Neutrophil (primary cell): Measurements from ENCODE around the gene FBXO45.
"Not testable (repeated sequence)": the region's sequence is repeated elsewhere in the genome, so short reads cannot be mapped to it uniquely, and the experiment has no call there.

Experiments used
- H3K27ac ChIP-seq: fragments of 200-600 bp; sonication (generic); 2 replicates; pipeline ENCODE4 v1.5.1; 2016; ENCODE audit warnings: mild to moderate bottlenecking, moderate library complexity
- H3K27me3 ChIP-seq: fragments of 200-600 bp; sonication (generic); 2 replicates; pipeline ENCODE4 v1.6.0; 2016; ENCODE audit warnings: mild to moderate bottlenecking
- H3K36me3 ChIP-seq: fragments of 200-600 bp; sonication (generic); 2 replicates; pipeline ENCODE4 v1.5.1; 2017
- H3K4me1 ChIP-seq, 2 experiments: fragments of 200-600 bp in 1 of 2; sonication (generic) in 1 of 2; 1 replicate in 1 of 2; 2 replicates in 1 of 2; pipeline versions ENCODE4 v1.5.1 to v1.6.1; 2013 to 2016; ENCODE audit warnings: low read depth in 1 of 2, low read length in 1 of 2, mild to moderate bottlenecking in 1 of 2, moderate library complexity in 1 of 2; ENCODE audit not compliant: control insufficient read depth in 1 of 2, insufficient read depth in 1 of 2
- H3K4me3 ChIP-seq, 2 experiments: fragments of 200-600 bp in 1 of 2; sonication (generic) in 1 of 2; 1 replicate in 1 of 2; 2 replicates in 1 of 2; pipeline ENCODE4 v1.5.1; 2013 to 2016; ENCODE audit warnings: low read depth in 1 of 2, low read length in 1 of 2, mild to moderate bottlenecking in 1 of 2, moderate library complexity in 1 of 2
- H3K9me3 ChIP-seq: fragments of 200-600 bp; sonication (generic); 2 replicates; pipeline ENCODE4 v1.5.1; 2016
- TF ChIP-seq, protein P1 (sequence below): fragments of 200-600 bp; sonication (generic); IDR thresholded peaks from 2 replicates; pipeline ENCODE4 v1.5.1; 2016; ENCODE audit warnings: antibody characterized with exemption

FBXO45 gene

DNA sequence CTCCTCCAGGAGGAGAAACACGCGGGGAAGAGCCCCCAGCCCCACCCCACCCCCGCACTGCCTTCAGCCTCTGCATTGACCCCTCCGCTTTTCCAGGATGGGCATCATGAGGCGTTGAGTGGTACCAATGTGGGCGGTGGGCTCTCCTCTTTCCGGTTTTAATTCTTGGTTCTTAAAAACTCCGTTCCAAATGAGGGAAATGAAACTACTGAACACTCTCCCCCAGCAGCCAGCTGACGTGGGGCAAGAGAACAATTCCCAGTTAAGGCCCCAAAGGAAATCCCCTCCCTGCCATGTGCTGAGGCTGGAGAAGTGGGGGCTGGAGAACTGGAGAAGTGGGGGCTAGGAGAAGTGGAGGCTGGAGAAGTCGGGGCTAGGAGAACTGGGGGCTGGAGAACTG lies 65.8 kb downstream of the FBXO45 start:
- TF ChIP-seq, protein P1, sequence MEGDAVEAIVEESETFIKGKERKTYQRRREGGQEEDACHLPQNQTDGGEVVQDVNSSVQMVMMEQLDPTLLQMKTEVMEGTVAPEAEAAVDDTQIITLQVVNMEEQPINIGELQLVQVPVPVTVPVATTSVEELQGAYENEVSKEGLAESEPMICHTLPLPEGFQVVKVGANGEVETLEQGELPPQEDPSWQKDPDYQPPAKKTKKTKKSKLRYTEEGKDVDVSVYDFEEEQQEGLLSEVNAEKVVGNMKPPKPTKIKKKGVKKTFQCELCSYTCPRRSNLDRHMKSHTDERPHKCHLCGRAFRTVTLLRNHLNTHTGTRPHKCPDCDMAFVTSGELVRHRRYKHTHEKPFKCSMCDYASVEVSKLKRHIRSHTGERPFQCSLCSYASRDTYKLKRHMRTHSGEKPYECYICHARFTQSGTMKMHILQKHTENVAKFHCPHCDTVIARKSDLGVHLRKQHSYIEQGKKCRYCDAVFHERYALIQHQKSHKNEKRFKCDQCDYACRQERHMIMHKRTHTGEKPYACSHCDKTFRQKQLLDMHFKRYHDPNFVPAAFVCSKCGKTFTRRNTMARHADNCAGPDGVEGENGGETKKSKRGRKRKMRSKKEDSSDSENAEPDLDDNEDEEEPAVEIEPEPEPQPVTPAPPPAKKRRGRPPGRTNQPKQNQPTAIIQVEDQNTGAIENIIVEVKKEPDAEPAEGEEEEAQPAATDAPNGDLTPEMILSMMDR: no peak
- H3K9me3 ChIP-seq: no peaks in the 10 kb centered on the region
- peak overlapping the region; percentile 97 for H3K27ac ChIP-seq
- peaks cover 48 to 70% of the 10 kb centered on the region in 2 experiments for H3K4me1 ChIP-seq
- no peaks in the 10 kb centered on the region for H3K36me3 ChIP-seq
- H3K4me3 ChIP-seq: peak overlapping the region; percentile 75 to 87
- H3K27me3 ChIP-seq: no peaks in the 10 kb centered on the region

DNA sequence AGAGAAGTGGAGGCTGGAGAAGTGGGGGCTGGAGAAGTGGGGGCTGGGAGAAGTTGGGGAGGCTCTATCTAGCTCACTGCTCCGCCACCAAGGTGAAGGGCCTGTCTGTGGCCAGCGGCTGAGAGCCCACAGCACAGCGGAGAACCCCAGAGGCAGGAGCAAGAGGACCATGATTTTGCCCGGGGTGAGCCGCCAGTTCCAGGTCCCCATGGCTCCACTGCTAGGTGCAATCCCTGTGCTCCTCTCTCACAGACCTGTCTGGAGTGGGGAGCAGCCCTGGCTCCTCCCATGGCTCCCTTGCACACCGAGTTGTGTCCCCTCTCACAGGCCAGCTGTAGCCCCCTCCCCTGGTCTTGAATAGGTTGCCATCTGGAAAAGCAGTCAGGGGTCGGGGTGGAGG lies 66.4 kb downstream of the FBXO45 start:
- H3K27ac ChIP-seq: peak overlapping the region; percentile 18
- peaks cover 52 to 70% of the 10 kb centered on the region in 2 experiments for H3K4me1 ChIP-seq
- H3K36me3 ChIP-seq: no peaks in the 10 kb centered on the region
- TF ChIP-seq, protein P1: no peak
- no peak overlapping the region for H3K4me3 ChIP-seq
- H3K27me3 ChIP-seq: no peaks in the 10 kb centered on the region
- no peaks in the 10 kb centered on the region for H3K9me3 ChIP-seq

DNA sequence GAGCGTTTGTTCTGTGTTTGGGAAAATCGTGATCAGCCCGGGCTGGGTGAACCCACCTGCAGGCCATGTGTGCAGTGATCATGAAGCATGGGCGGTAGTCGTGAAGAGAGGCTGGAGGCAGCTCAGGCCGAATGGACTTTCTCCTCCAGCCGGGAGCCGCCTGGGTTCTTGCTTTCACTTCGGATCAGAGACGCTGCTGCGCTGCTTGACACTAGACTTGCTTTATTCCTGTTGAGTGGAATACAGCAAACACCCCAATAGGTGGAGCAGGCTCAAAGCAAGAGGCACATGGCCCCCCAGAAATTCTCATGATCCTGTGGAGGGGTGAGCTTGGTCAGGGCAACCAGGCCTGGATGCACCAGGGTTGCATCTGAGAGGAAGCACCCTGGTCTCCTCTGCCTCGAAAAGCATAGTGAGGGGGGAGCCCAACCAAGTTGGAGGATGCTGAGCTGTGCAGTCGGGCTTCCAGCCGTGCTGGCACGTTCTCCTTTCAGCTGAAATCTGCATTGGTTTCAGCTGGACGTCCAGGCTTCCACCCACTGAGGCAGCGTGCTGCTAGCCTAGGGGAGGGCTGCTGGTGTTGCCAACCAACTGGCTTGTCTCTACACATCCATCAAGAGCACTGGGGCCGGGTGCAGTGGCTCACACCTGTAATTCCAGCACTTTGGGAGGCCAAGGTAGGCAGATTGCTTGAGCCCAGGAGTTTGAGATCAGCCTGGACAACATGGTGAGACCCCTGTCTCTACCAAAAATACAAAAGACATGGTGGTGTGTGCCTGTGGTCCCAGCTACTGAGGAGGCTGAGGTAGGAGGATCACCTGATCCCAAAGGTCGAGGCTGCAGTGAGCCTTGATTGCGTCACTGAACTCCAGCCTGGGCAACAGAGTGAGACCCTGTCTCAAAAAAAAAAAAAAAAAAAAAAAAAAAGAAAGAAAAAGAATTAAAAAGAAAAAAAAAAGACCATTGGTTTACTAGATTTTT lies 68.2 kb downstream of the FBXO45 start:
- Histone ChIP-seq H3K4me3 (no peak overlapping the region), H3K27me3 (no peaks in the 10 kb centered on the region), H3K4me1 (peaks cover 62 to 77% of the 10 kb centered on the region in 2 experiments), H3K36me3 (no peaks in the 10 kb centered on the region), H3K9me3 (no peaks in the 10 kb centered on the region), H3K27ac (no peak overlapping the region)
- TF ChIP-seq, protein P1: no peak

DNA sequence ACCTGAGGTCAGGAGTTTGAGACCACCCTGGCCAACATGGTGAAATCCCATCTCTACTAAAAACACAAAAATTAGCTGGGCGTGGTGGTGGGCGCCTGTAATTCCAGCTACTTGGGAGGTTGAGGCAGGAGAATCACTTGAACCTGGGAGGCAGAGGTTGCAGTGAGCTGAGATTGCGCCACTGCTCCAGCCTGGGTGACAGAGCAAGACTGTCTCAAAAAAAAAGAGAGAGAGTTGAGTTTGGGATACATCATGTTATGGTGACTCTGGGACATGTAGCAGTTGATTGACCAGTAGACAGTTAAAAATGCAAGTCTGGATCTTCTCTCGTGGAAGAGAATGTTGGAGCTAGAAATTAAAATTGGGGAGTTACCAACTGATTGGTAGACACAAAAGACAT lies 69.5 kb downstream of the FBXO45 start:
- H3K36me3 ChIP-seq, H3K27me3 ChIP-seq, H3K9me3 ChIP-seq, H3K27ac ChIP-seq: not testable (repeated sequence)
- Histone ChIP-seq H3K4me1 (peaks cover 67 to 77% of the 10 kb centered on the region in 2 experiments), H3K4me3 (peak overlapping the region in 1 of 2 experiments; percentile 83)
